GM19328 (cell line): ENCODE results near the gene MRAS.

ENCODE experiments used
- ATAC-seq: cut with Tn5 transposase; IDR thresholded peaks from one replicate; pipeline ENCODE4 v1.9.1; 2021; ENCODE audit warnings: mild to moderate bottlenecking, moderate library complexity; ENCODE audit not compliant: unreplicated experiment

MRAS gene

DNA sequence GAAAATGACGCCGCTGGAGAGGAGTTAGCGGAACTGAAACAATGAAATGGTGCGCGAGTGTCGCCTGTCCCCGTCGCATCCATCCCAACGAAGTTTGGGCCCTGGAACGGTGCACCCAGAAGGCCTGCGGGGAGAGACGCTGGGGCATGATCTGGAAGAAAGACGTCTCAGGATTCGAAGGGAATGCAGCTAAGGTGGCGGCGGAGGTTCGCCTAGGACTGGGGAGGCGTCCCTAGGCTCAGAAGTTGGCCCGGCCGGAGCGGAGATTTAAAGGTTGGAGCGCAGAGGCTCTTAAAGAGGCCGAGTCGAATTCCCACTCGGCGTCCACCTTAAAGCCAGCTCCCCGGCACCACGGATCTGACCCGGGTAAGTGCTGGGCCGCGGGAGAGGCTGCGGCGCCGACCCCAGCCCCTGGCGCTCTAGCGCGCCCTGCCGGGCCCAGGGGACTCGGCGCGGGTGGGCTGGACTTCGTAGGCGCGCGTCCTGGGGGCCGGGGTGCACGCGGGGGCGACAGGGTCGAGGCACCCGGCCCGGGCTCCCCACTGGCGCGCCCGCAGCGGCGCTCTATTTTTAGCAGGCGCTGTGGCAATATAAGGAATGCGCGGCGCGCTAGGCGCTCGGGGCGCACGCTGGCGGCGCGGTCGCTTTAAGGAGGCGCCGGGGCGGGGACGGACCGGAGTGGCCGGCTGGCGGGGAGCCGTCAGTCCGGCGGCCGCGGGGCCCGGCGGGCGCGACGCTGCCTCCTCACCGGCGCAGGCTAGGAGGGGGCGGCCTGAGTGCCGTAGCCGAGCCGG lies at the start of gene MRAS:
Gene MRAS, plus strand, starts transcription at position 620 of the 794 bp plus-strand sequence. CDS start 24,305 bp downstream, outside the sequence.
- no peak for ATAC-seq

DNA sequence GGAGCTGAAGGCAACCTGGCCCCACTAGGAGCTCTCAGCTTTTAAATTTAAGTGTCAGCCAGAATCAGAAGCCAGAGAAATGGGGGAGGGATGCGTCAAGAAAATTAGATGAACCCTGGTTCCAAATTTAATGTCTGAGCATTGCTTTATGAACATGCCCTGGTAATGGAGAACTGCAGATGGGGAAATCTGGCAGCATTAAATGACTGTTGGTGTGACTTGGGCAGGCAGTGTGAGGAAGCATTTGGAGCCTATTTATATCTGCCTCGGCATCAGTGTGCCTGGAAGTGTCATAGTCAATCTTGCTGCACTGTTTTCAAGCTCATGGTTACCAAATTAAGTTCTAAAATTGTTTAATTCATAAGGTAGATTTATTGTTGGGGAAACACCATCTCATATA lies 47.7 kb upstream of the MRAS start:
- ATAC-seq, result no peak

DNA sequence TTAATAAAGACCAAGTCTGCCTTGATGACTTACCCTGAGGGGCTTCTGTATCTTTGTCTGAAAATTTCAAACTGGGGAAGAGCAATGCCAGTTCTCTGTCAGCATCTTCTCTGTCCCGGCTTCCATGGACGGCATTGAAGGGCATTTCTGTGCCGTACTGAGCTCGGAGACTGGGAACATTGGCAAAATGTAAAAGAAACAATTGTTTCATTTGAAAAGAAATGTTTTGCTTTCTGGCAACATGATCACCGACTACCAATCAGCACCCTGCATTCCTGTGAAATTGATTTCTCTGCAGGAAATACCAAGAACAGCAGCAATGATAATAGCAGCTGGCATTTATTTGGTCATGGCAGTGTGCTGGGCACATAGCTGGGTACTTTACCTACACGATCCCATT lies 44.9 kb upstream of the MRAS start:
- no peak for ATAC-seq

DNA sequence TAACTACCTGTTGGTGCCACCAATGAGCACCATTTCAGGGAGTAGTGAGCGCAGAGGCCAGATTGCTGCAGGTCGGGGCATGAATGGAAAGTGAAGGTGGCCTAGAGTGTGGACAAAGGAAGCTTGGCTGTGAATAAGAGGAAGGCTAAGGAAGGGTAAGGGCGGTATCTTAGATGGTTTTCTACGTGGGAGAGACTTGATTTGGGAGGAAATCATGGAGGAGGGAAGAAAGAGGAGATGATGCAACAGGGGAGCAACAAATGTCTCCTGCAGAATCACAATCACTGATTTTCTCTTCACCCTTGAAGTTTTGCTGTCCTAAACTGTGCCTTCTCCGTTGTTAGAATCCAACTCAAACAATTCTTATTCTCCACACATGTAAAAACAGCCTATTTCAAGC lies 40.5 kb upstream of the MRAS start:
- ATAC-seq, result no peak

DNA sequence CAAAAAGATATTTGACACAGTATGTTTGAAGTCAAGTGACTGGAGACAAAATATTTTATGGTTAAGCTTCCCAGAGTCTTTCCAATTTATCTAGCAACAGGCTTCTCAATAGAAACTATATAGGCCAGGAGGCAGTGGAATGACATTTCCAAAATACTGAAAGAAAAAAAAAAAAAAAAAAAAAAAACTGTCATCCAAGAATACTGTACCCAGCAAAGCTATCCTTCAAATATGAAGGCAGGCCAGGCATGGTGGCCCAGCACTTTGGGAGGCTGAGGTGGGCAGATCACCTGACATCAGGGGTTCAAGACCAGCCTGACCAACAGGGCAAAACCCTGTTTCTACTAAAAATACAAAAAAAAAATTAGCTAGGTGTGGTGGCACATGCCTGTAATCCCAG lies 39.6 kb upstream of the MRAS start:
- no peak for ATAC-seq

DNA sequence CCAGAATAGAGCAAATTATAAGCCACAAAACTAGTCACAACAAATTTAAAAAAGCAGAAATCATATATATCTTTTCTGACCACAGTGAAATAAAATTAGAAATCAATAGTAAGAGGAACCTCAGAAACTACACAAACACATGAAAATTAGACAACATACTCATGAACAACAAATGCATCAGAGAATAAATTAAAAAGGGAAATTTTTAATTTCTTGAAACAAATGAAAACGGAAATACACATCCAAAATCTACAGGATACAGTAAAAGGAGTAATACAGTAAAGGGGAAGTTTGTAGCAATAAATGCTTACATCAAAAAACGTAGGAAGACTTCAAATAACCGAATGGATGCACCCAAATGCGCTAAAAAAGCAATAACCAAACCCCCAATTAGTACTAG lies 37.9 kb upstream of the MRAS start:
- no peak for ATAC-seq

DNA sequence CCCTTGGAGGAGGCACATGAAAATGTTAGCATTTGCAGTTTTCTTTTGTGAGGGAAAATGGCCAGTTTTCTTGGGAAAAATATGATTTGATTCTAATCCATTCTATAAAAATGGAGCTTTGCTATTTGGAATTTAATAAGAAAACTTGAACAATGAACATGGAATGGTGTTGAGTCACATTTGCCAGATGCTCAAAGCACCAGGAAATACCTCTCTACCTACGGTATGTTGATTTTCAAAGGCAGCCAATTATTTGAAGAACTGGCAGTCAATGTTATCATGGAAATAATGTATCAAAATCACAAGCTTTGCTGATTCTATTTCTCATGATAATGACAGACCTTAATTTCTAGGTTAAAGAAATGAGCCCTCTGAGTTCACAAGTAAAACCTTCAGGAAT lies 33.6 kb upstream of the MRAS start:
- ATAC-seq, result no peak

DNA sequence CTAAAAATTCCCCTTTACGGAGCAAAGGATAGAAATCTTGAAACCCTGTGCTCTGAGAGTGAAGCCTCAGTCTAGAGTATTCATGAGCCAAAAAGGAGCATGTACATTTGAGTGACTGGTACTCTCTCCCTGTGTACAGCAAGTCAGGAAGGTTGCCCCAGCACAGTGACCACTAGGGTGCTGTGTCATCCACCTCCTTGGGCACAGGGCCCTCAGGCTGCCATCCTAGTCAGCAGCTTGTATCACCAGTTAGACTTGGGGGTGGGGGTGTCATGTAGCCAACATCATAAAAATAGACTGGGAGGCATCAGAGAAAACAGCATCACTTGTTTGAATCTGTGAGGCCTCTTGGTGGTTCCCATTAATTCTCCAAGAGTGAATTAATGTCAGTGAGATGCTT lies 30.7 kb upstream of the MRAS start:
- ATAC-seq, result no peak

DNA sequence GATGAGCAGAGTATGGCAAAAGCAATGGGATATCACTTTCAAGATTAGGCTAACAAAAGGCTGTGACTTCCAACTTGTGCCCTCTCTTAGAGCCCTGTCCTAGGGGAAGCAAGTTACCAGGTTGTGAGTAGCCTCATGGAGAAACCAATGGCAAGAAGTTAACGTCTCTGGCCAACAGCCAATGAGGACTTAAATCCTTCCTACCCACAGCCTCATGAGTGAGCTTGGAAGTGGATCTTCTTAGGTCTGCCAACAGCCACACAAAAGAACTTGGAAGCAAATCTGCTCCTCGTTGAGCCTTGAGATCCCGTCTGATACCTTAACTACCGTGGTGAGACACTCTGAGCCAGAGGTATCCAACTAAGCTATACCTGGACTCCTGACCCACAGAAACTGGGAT lies 24.4 kb upstream of the MRAS start:
- ATAC-seq, result no peak

DNA sequence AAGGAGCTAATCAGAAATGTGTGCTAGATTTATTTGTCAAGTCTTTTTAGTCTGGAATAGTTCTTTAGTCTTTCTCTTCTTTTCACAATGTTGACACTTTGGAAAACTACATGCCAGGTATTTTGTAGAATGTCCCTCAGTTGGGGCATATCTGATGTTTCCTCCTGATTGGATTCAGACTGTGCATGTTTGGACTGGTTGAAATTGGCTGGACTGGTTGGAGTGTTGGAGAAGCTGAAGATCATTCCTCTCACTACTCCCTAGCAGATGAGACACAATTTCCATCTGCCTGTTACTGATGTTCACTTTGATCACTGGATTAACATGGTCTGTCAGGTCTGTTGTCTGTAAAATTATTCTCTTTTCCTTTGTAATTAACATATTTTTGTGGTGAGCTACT lies 22.4 kb upstream of the MRAS start:
- ATAC-seq, result no peak

DNA sequence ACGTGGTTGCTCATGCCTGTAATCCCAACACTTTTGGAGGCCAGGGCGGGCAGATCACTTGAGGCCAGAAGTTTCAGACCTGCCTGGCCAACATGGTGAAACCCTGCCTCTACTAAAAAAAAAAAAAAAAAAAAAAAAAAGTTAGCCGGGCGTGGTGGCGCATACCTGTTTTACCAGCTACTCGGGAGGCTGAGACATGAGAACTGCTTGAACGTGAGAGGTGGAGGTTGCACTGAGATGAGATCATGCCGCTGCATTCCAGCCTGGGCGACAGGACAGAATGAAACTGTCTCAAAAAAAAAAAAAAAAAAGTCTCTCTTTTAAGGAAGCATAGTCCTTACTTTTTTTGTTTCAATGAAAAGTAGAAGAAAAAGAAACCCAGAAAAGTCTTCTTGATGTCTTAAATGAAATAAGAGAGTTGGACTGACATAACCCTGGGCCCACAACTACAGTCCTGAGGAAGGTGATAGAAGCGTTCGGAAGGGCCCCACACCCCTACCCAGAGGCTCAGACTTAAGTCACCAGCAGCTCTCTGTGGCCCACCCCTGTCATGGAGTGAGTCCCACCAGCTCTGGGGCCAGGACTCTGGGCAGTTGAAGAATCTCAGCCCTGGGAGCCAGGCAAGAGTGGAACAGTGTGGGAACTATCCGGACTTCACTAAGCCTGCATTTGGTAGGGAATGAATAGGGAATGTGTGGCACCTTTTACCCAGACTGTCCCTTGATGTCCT lies 21.3 kb upstream of the MRAS start:
- ATAC-seq, result no peak

DNA sequence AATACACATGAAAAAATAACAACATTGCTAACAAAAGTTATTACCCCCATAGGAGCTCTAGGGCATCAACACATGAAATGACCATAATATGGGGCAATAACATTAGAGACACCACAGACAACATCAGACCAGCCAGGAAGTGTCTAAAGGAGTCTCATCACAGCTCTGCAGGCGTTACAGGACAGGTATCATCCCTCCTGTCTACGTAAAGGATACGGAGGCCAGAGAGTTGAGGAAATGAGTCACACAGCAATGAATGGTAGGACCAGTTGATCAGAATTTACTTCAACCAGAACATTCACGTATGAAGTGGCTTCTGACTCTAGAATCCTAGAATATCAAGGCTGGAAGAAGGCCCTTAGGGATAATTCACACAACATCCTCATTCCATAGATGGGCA lies 20.5 kb upstream of the MRAS start:
- no peak for ATAC-seq

DNA sequence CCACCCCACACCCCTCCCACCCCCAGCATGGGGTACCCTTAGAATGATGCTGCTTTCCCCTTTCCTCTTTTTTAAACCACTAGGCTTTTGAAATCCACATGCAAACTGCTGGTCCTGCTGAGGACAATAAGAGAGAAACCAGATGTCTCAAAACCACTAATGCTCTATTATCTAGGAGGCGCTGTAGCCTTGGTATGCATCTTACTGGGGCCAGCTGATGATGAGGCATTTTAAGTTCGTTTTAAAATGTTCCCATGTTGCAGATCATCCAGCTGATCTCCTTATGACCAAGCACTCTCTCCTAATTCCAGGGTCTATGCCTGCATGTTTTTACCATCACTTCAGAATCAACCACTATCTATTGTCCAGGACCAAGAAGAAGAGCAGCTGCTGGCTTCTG lies 20.0 kb upstream of the MRAS start:
- no peak for ATAC-seq

DNA sequence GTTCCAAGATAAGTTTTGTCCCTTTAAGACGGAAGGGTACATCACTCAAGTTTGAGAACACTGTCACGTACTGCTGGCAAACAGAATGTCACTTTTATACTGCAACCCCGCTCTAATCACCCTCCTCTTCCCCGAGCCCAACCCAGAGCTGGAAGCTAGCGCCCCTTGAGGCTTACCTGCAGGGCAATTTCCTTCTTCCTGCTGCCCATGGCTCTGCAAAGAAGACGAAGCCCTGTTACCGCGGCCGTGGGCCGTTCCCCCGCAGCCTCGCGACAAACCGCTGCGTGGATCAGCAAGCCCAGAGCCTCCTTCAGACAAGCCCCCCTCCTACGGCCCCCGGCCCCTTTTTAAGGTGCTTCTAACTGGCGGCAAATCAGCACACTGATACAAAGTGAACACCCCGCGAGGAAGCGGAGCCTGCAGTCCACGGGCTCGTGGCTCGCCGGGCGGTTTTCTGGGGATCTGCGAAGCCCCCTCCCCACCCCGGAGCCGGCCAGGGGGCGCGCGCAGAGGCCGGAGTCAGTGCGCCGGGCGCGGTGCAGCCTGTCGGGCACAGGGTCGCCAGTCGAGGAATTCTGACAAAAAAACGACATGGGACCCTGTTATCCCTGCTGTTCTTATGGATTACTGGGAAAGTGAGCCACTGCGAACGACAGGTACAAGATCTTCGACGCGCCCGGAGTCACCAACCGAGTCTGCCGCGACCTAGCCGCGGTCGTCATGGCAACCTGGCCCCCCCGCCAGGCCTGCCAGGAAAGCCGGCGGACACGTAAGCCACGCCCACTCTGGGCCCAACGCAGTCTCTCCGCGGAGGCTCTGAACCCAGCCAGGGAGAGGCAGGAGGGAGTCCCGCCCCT lies 19.0 kb upstream of the MRAS start, which contains the start of gene NME9:
Gene NME9, minus strand, starts transcription at position 725 of the 857 bp plus-strand sequence. Its CDS starts 516 bp downstream, at position 209.
- peak; percentile 46 for ATAC-seq

DNA sequence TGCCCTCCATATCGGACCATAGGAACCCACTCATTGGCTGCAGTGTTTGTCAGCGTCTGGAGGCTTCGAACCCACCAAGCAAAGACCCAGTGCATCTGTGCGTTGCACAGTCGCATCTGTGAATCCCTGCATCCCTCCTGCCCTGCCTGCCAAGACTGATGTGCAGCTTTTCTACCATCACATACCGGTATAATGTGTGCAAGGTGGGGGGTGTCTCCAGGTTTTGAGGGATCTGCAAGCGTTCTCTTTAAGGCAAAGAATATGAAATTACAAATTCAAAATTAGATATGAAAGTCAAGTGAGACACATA lies 18.4 kb upstream of the MRAS start:
- ATAC-seq, result no peak

DNA sequence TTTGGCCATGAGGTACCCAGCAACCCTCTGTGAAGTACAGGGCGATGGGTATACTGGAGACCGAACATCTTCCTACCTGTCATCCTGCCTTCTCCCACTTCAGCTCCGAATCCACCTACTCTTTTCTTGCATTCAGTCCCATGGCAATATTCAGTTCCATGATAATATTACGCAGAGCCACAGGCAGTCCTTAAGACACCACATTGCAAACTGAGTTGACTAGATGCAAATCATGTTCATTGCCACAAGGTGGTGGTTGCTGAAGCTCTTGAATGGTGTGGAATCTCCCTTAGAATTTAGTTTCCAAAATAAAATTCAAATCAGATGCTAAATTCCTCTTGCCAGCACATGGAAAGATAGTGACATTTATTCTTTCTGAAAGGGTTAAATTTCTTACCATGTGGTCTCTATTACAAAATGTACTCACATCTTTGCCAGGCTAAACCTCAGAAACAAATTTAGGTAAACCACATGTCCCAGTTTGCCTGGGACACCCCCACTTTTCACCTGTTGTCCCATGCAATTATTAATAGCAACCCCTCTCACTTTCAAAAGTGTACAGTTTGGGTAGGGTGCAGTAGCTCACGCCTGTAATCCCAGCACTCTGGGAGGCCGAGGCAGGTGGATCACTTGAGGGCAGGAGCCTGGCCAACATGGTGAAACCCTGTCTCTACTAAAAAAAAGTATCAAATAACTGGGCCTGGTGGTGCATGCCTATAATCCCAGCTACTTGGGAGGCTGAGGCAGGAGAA lies 17.1 kb upstream of the MRAS start:
- no peak for ATAC-seq

DNA sequence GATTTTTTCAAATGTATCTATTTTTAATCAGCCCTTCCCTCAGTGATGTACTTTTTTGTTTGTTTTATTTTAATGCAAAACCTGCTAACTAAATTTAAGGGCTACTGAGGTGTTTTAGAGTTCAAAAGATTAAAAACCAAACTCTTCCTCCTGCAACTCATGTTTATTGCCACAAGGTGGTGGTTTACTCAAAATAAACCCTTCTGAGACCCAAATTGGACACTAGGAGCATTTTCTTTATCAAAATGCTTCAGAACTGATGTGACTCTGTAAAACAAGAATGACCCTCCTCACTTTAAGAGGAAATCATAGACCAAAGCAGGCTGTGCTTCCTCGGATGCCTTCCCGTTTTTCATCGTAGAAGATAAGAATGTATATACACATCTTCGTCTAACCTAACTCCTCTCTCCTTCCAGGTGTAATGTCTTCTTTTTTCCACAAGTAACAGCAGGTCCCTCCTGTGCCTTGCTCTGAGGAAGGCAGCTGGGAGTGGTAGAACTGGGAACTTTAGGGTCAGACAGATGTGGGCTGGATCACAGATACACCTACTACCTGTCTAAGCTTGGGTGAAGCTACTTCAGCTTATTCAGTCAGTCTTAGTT lies 15.8 kb upstream of the MRAS start:
- ATAC-seq, result no peak

DNA sequence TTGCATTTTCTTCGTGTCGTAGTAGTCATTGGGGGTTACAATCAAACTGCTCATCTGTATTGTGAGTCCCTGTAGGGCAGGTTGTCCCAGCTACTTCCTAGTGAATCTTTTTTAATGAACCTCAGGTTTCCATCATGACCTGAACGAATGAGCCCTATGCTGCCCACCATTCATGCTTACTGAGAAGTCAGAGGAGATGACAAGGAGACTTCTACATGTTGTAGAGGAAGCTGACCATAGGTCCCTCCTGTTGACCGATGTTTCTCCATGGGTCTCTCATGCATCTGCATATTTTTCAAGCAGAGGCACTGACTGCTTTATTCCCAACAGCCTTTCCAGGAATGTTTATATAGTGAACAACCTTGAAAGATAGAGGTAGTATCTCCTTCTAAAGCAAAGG lies 13.8 kb upstream of the MRAS start:
- no peak for ATAC-seq

DNA sequence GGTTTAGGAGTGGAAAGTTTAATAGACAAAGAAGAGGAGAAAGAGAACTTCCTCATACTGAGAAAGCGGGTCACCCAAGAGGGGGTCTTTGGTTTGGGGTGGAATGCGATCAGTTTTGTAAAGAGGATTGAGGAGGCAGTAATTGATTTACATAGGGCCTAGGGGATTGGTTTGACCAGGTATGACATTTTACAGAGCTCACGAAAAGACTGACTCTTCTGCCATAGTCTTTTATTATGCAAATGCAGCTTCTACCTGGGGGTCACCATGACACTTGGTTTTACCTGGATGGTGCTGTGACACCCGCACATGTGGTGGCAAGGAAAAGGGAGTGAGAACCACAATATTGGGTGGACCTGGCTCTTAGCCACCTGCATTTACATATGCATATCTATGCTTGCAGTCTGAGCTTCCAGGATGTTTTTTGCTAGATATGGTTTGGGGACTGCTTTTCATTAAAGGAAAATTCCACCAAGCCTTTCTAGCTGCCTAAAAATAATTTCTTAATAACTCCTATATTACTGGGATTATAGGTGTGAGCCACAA lies 11.9 kb upstream of the MRAS start:
- ATAC-seq, result no peak

DNA sequence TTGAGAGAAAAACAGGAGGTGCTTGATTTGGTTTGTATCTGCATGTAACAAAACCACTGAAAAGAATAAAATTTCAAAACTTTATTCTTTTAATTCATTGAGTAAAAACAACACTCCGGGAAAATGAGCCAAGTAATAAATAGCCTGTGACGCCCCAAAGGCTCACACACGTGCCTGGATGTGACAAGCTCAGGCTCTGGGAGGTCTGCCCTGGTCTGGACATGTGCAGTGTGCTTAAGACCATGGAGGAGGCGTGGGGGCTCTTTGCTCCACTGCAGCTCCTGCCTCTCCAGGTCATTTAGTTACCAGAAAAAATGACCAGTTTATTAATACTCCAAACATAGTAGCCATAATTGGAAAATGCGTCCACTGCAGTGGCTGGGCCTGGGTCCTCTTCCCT lies 10.1 kb upstream of the MRAS start:
- no peak for ATAC-seq
